HG02852 (cell line): ENCODE measurements around the gene KIF6.
"Not testable (repeated sequence)": the region's sequence is repeated elsewhere in the genome, so short reads cannot be mapped to it uniquely, and the experiment has no call there.

Experiments
- ATAC-seq: cut with Tn5 transposase; IDR thresholded peaks from one replicate; pipeline ENCODE4 v1.9.1; 2021; ENCODE audit warnings: mild to moderate bottlenecking, moderate library complexity; ENCODE audit not compliant: unreplicated experiment

The KIF6 gene

GRCh38 chr6:39723350-39723749, 1.9 kb downstream of the KIF6 start:
- ATAC-seq, result not testable (repeated sequence)

GRCh38 chr6:39714802-39715201, 10.4 kb downstream of the KIF6 start:
- no peak for ATAC-seq

- no peak for ATAC-seq
Observed at GRCh38 chr6:39707962-39708683, 17.1 kb downstream of the KIF6 start.

- ATAC-seq, result no peak
Observed at GRCh38 chr6:39706819-39707335, 18.3 kb downstream of the KIF6 start.

- ATAC-seq, result no peak
Observed at GRCh38 chr6:39702265-39702664, 22.9 kb downstream of the KIF6 start.

- no peak for ATAC-seq
Observed at GRCh38 chr6:39700362-39700761, 24.8 kb downstream of the KIF6 start.

- ATAC-seq, result no peak
Observed at GRCh38 chr6:39698789-39699188, 26.4 kb downstream of the KIF6 start.

- peak; percentile 71 for ATAC-seq
Observed at GRCh38 chr6:39696986-39697788, 28.0 kb downstream of the KIF6 start.

GRCh38 chr6:39695447-39695846, 29.8 kb downstream of the KIF6 start:
- ATAC-seq, result no peak

- ATAC-seq, result no peak
Observed at GRCh38 chr6:39693206-39693605, 32.0 kb downstream of the KIF6 start.

- no peak for ATAC-seq
Observed at GRCh38 chr6:39688494-39688893, 36.7 kb downstream of the KIF6 start.

GRCh38 chr6:39686976-39687375, 38.2 kb downstream of the KIF6 start:
- ATAC-seq, result no peak

- no peak for ATAC-seq
Observed at GRCh38 chr6:39685938-39686337, 39.3 kb downstream of the KIF6 start.

GRCh38 chr6:39685489-39685826, 39.8 kb downstream of the KIF6 start:
- ATAC-seq, result no peak

GRCh38 chr6:39684790-39685488, 40.3 kb downstream of the KIF6 start:
- ATAC-seq, result no peak

GRCh38 chr6:39681674-39682121, 43.5 kb downstream of the KIF6 start:
- no peak for ATAC-seq

GRCh38 chr6:39678914-39679313, 46.3 kb downstream of the KIF6 start:
- ATAC-seq, result no peak

- ATAC-seq, result not testable (repeated sequence)
Observed at GRCh38 chr6:39677318-39677717, 47.9 kb downstream of the KIF6 start.

GRCh38 chr6:39670519-39670918, 54.7 kb downstream of the KIF6 start:
- no peak for ATAC-seq

- ATAC-seq, result no peak
Observed at GRCh38 chr6:39669973-39670342, 55.2 kb downstream of the KIF6 start.

- no peak for ATAC-seq
Observed at GRCh38 chr6:39669207-39669972, 55.8 kb downstream of the KIF6 start.
